Thyroid gland (tissue), 4 donors: ENCODE measurements around the gene GNAI2. TPM values are rescaled to one million over a fixed set of nuclear protein-coding genes. Genes with fewer than 3 reads are reported as not detected.
"Not testable (repeated sequence)": the region's sequence is repeated elsewhere in the genome, so short reads cannot be mapped to it uniquely, and the experiment has no call there.

Experiments used
- DNase-seq, 2 donors: peaks; one replicate each; pipeline ENCODE4 v3.0.0-alpha.2; 2019
- H3K27ac ChIP-seq, 3 donors: fragments of 200-600 bp; sonication (generic); 1 replicate in 2 of 3; 2 replicates in 1 of 3; pipeline ENCODE4 v1.5.1; 2016 to 2019; ENCODE audit warnings: mild to moderate bottlenecking in 1 of 3, moderate library complexity in 1 of 3
- H3K27me3 ChIP-seq: fragments of 200-600 bp; sonication (generic); one replicate; pipeline ENCODE4 v1.5.1; 2019
- H3K36me3 ChIP-seq, 2 donors: fragments of 200-600 bp; sonication (generic); one replicate each; pipeline ENCODE4 v1.5.1; 2016 to 2019
- H3K4me1 ChIP-seq, 2 donors: fragments of 200-600 bp; sonication (generic); one replicate each; pipeline ENCODE4 v1.5.1; 2017 to 2019
- H3K4me3 ChIP-seq, 3 donors: fragments of 200-600 bp; sonication (generic); replicated peaks in 1 of 3; 1 replicate in 2 of 3; 2 replicates in 1 of 3; pipeline ENCODE4 v1.5.1; 2016; ENCODE audit warnings: mild to moderate bottlenecking in 1 of 3
- H3K9me3 ChIP-seq: fragments of 200-600 bp; sonication (generic); one replicate; pipeline ENCODE4 v1.5.1; 2017
- CTCF ChIP-seq, 6 experiments: fragments of 200-600 bp in 3 of 6; fragments of 450-650 bp in 3 of 6; sonication (generic) in 3 of 6; IDR thresholded peaks; one replicate each; pipeline ENCODE4 v1.5.1; 2016 to 2019; ENCODE audit warnings: antibody characterized with exemption in 6 of 6, mild to moderate bottlenecking in 2 of 6, inconsistent platforms in 1 of 6, moderate library complexity in 1 of 6
- POLR2A ChIP-seq, 2 donors: fragments of 450-650 bp; IDR thresholded peaks; one replicate each; pipeline ENCODE4 v1.6.1; 2017; ENCODE audit warnings: antibody characterized with exemption in 2 of 2, mild to moderate bottlenecking in 2 of 2, moderate library complexity in 1 of 2
- WGBS, 2 donors: methylation state at CpG; one replicate each; pipeline ENCODE4 v1.1.5; 2017; 5-methylcytosine and 5-hydroxymethylcytosine counted together
- intact Hi-C: fragments of 100-400 bp; cut with DNase I; formaldehyde crosslinking; loops from one replicate; pipeline ENCODE4 v1.15.1; 2023
- total RNA-seq, 4 donors: library from RNA; depleted of rRNA; stranded (reverse); fragments of >200 nt; gene quantifications; one replicate each; pipeline ENCODE4 v1.2.3, GENCODE V29; 2016

Gene GNAI2
- total RNA-seq, 4 donors from 2014 or later: 111 to 171 (median 142) TPM

DNA sequence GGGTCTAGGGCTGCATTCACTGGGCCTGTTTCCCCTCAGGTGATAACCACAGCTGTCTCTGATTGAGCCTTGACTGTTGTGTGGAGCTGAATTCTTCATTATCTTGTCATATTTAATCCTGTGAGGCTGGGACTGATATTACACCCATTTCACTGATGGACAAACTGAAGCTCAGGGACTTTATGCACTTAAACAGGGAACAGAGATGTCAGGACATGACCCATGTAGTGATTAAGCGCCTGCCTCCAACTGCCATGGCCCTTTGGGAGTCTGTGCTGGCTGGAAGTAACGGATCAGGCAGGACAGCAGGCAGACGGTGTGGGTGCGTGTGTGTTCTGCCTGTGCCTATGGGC, 7.5 kb downstream of the GNAI2 start:
- WGBS, 2 donors: 88 to 98% methylated on average over 4 of the region's 4 CpGs
- TF ChIP-seq CTCF (IDR thresholded peaks at IDR 0.05) (no peak), POLR2A (IDR thresholded peaks at IDR 0.05) (no peak)
- peaks cover 45 to 91% of the 10 kb centered on the region in 2 donors for H3K4me1 ChIP-seq
- no peak overlapping the region for H3K4me3 ChIP-seq
- no peaks in the 10 kb centered on the region for H3K27me3 ChIP-seq
- intact Hi-C loops: no loop called here
- no peaks in the 10 kb centered on the region for H3K9me3 ChIP-seq
- peaks cover 3 to 4% of the 10 kb centered on the region in 2 donors for H3K36me3 ChIP-seq
- DNase-seq: no peak
- H3K27ac ChIP-seq: peak overlapping the region; percentile 52 to 86 (median 69)

DNA sequence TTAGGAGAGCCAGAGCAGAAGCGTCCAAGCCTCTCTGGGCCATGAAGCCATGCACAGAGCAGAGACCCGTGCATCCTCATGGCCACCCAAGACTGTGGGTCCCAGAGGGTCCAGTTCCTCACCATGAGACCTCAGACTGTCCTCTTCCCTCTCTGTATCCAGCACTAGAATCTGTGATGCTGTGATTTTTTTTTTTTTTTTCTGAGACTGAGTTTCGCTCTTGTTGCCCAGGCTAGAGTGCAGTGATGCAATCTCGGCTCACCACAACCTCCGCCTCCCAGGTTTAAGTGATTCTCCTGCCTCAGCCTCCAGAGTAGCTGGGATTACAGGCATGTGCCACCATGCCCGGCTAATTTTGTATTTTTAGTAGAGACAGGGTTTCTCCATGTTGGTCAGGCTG, 8.8 kb downstream of the GNAI2 start:
- Histone ChIP-seq H3K4me1 (peaks cover 48 to 91% of the 10 kb centered on the region in 2 donors), H3K27ac (peak overlapping the region in 2 of 3 donors; percentile 69 to 86)
- H3K4me3 ChIP-seq, H3K27me3 ChIP-seq, DNase-seq, H3K36me3 ChIP-seq, intact Hi-C loops, H3K9me3 ChIP-seq: not testable (repeated sequence)
- WGBS, 2 donors: 78 to 86% methylated on average over 6 of the region's 6 CpGs

GRCh38 chr3:50245251-50245745, 9.3 kb downstream of the GNAI2 start:
- Histone ChIP-seq H3K27me3 (no peaks in the 10 kb centered on the region), H3K4me1 (peaks cover 50 to 92% of the 10 kb centered on the region in 2 donors), H3K27ac (peak overlapping the region; percentile 55 to 86 (median 79)), H3K9me3 (no peaks in the 10 kb centered on the region), H3K4me3 (peak overlapping the region in 1 of 3 donors; percentile 18), H3K36me3 (no peaks in the 10 kb centered on the region)
- no peak for TF ChIP-seq POLR2A (IDR thresholded peaks at IDR 0.05)
- DNase-seq: no peak
- intact Hi-C loops: no loop called here
- 77 to 81% methylated on average over 5 to 16 of the region's 16 CpGs for WGBS, 2 donors

- peaks cover 51 to 93% of the 10 kb centered on the region in 2 donors for H3K4me1 ChIP-seq
- no peaks in the 10 kb centered on the region for H3K9me3 ChIP-seq
- peak; percentile 90 to 94 for DNase-seq
- WGBS, 2 donors: 0 to 9% methylated on average over 4 to 13 of the region's 25 CpGs
- TF ChIP-seq POLR2A (IDR thresholded peaks at IDR 0.05) (no peak), CTCF (IDR thresholded peaks at IDR 0.05) (peak; percentile 92 to 98 (median 96))
- H3K27ac ChIP-seq: peak overlapping the region; percentile 55 to 86 (median 79)
- intact Hi-C loops: no loop called here
- peak overlapping the region in 1 of 3 donors; percentile 18 for H3K4me3 ChIP-seq
- H3K36me3 ChIP-seq: no peaks in the 10 kb centered on the region
- H3K27me3 ChIP-seq: no peaks in the 10 kb centered on the region
Measured at GRCh38 chr3:50245831-50246516, 10.0 kb downstream of the GNAI2 start.

DNA sequence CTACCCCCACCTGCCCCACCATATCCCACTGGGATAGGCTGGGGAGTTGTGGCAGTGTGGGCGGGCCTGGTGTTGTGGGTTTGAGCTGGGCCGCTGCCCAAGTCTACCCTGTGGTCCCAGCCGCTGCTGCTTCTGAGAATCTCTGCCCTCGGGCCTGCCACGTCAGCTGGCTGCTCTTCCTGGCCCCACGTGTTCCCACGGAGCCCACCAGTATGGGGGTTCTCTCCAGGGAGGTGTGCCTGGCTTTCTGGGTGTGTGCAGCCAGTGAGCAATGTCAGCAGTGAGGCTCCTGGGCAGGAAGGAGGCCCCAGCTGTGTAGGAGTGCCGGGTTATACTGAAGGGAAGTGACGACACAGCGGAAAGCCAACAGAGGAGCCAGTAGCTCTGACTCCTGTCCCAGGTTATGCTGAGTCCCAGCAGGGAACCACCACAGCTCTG, 10.5 kb downstream of the GNAI2 start:
- peaks cover 54 to 93% of the 10 kb centered on the region in 2 donors for H3K4me1 ChIP-seq
- TF ChIP-seq CTCF (IDR thresholded peaks at IDR 0.05) (peak in 1 of 6 experiments; percentile 18), POLR2A (IDR thresholded peaks at IDR 0.05) (no peak)
- intact Hi-C loops: no loop called here
- H3K36me3 ChIP-seq: no peaks in the 10 kb centered on the region
- 31 to 71% methylated on average over 3 to 10 of the region's 10 CpGs for WGBS, 2 donors
- H3K9me3 ChIP-seq: no peaks in the 10 kb centered on the region
- H3K27ac ChIP-seq: peak overlapping the region; percentile 17 to 86 (median 79)
- H3K27me3 ChIP-seq: no peaks in the 10 kb centered on the region
- no peak for DNase-seq
- H3K4me3 ChIP-seq: no peak overlapping the region

GRCh38 chr3:50248387-50248786, 12.4 kb downstream of the GNAI2 start:
- Histone ChIP-seq H3K36me3 (peaks cover 11 to 12% of the 10 kb centered on the region in 2 donors), H3K9me3 (no peaks in the 10 kb centered on the region), H3K27me3 (no peaks in the 10 kb centered on the region), H3K4me3 (no peak overlapping the region), H3K27ac (peak overlapping the region; percentile 30 to 86 (median 58)), H3K4me1 (peaks cover 41 to 75% of the 10 kb centered on the region in 2 donors)
- TF ChIP-seq POLR2A (IDR thresholded peaks at IDR 0.05) (no peak), CTCF (IDR thresholded peaks at IDR 0.05) (no peak)
- DNase-seq: peak; percentile 47 to 48
- intact Hi-C loops: no loop called here
- WGBS, 2 donors: 19 to 43% methylated on average over 2 to 3 of the region's 3 CpGs
